22Rv1 (cell line): ENCODE measurements around the gene ANKLE2.

Experiments used
- H3K27ac ChIP-seq: fragments of 450-650 bp; 2 replicates; pipeline ENCODE4 v1.5.1; 2017
- CTCF ChIP-seq: fragments of 450-650 bp; IDR thresholded peaks from 2 replicates; pipeline ENCODE4 v1.5.1; 2017; ENCODE audit warnings: mild to moderate bottlenecking
- ZFX ChIP-seq: fragments of 450-650 bp; IDR thresholded peaks from 2 replicates; pipeline ENCODE4 v1.6.1; 2017; ENCODE audit warnings: antibody characterized with exemption, borderline replicate concordance

The ANKLE2 gene

GRCh38 chr12:132740652-132741051 is 21.0 kb downstream of the ANKLE2 start:
- H3K27ac ChIP-seq: no peak overlapping the region
- TF ChIP-seq CTCF (no peak), ZFX (no peak)

- no peak overlapping the region for H3K27ac ChIP-seq
- TF ChIP-seq CTCF (no peak), ZFX (no peak)
These were observed 21.4 kb downstream of the ANKLE2 start for GRCh38 chr12:132740313-132740646.

GRCh38 chr12:132739600-132740312 is 21.9 kb downstream of the ANKLE2 start:
- no peak overlapping the region for H3K27ac ChIP-seq
- no peak for TF ChIP-seq CTCF
- TF ChIP-seq ZFX: no peak

- no peak overlapping the region for H3K27ac ChIP-seq
- TF ChIP-seq ZFX (no peak), CTCF (no peak)
These were observed 24.7 kb downstream of the ANKLE2 start for GRCh38 chr12:132736913-132737312.

- H3K27ac ChIP-seq: no peak overlapping the region
- TF ChIP-seq ZFX: no peak
These were observed 25.3 kb downstream of the ANKLE2 start for GRCh38 chr12:132736378-132736777.

- peak overlapping the region; percentile 8; the same call in 1 of the 2 replicates for H3K27ac ChIP-seq
- TF ChIP-seq CTCF: no peak
These were observed 26.1 kb downstream of the ANKLE2 start for GRCh38 chr12:132735496-132735895.

GRCh38 chr12:132734206-132734605 is 27.4 kb downstream of the ANKLE2 start:
- H3K27ac ChIP-seq: peak overlapping the region; percentile 8; the same call in 1 of the 2 replicates
- TF ChIP-seq CTCF (no peak), ZFX (no peak)

- no peak for TF ChIP-seq CTCF
- TF ChIP-seq ZFX: no peak
- peak overlapping the region; percentile 5; the same call in 1 of the 2 replicates for H3K27ac ChIP-seq
These were observed 30.1 kb downstream of the ANKLE2 start for GRCh38 chr12:132731574-132731973.
